Loucy (cell line): ENCODE data around the gene LYPD6.

Experiments
- CTCF ChIP-seq: fragments of 200-600 bp; sonication (generic); conservative IDR thresholded peaks from 2 replicates; pipeline ENCODE4 v1.5.1; 2014; ENCODE audit warnings: mild to moderate bottlenecking, antibody characterized with exemption, low read length
- EZH2phosphoT487 ChIP-seq: fragments of 200-600 bp; IDR thresholded peaks from 2 replicates; pipeline ENCODE4 v1.6.1; 2018; ENCODE audit warnings: antibody characterized with exemption, mild to moderate bottlenecking, moderate library complexity, borderline replicate concordance

- TF ChIP-seq CTCF (no peak), EZH2phosphoT487 (no peak)
Measured at GRCh38 chr2:149490296-149490695, 159.9 kb downstream of the LYPD6 start.
